Cerebellar nuclear complex (tissue), 1 donor: ENCODE results near the gene PRSS2.

Source experiments
- DNase-seq, 2 experiments: peaks; one replicate each; lab custom pipeline; 2025; lab: John Stamatoyannopoulos, UW

Gene PRSS2

GRCh38 chr7:142787034-142787768, 16.4 kb downstream of the PRSS2 start:
- no peak for DNase-seq

- no peak for DNase-seq
Measured at GRCh38 chr7:142787783-142788182, 17.0 kb downstream of the PRSS2 start.

- no peak for DNase-seq
Measured at GRCh38 chr7:142788303-142789289, 17.8 kb downstream of the PRSS2 start.

GRCh38 chr7:142789441-142789840, 18.7 kb downstream of the PRSS2 start:
- DNase-seq: no peak

GRCh38 chr7:142790056-142790455, 19.3 kb downstream of the PRSS2 start:
- no peak for DNase-seq

GRCh38 chr7:142790555-142790954, 19.8 kb downstream of the PRSS2 start:
- DNase-seq: no peak

- no peak for DNase-seq
Measured at GRCh38 chr7:142791502-142791901, 20.7 kb downstream of the PRSS2 start.

- DNase-seq: no peak
Measured at GRCh38 chr7:142792129-142792528, 21.4 kb downstream of the PRSS2 start.

GRCh38 chr7:142792593-142792992, 21.8 kb downstream of the PRSS2 start:
- DNase-seq: no peak

- no peak for DNase-seq
Measured at GRCh38 chr7:142793156-142793555, 22.4 kb downstream of the PRSS2 start.

- no peak for DNase-seq
Measured at GRCh38 chr7:142795339-142795863, 24.6 kb downstream of the PRSS2 start.

- no peak for DNase-seq
Measured at GRCh38 chr7:142796001-142796500, 25.3 kb downstream of the PRSS2 start.

- DNase-seq: no peak
Measured at GRCh38 chr7:142796501-142797390, 26.0 kb downstream of the PRSS2 start.

- DNase-seq: no peak
Measured at GRCh38 chr7:142797391-142798377, 26.9 kb downstream of the PRSS2 start.

GRCh38 chr7:142798451-142799436, 28.0 kb downstream of the PRSS2 start:
- DNase-seq: no peak

- no peak for DNase-seq
Measured at GRCh38 chr7:142799437-142799835, 28.7 kb downstream of the PRSS2 start.

GRCh38 chr7:142800088-142800487, 29.3 kb downstream of the PRSS2 start:
- no peak for DNase-seq

GRCh38 chr7:142800699-142801260, 30.0 kb downstream of the PRSS2 start:
- no peak for DNase-seq
